SU-DHL-6 (cell line): ENCODE results near the gene TEX264.

ENCODE experiments used
- H2AFZ ChIP-seq: fragments of 200-600 bp; sonication (generic); 2 replicates; pipeline ENCODE4 v1.6.1; 2014; ENCODE audit warnings: low read depth, mild to moderate bottlenecking, moderate library complexity, mixed read lengths, antibody characterized with exemption, low read length; ENCODE audit not compliant: severe bottlenecking
- H3F3A ChIP-seq: fragments of 200-600 bp; shearing (Covaris generic); 2 replicates; pipeline ENCODE4 v1.6.0; 2016; ENCODE audit warnings: antibody characterized with exemption, mild to moderate bottlenecking; ENCODE audit not compliant: insufficient read depth
- H3K27ac ChIP-seq: fragments of 200-600 bp; sonication (generic); 2 replicates; pipeline ENCODE4 v1.5.1; 2016; ENCODE audit warnings: low read depth, mild to moderate bottlenecking, low read length, moderate library complexity, mixed read lengths
- H3K27me3 ChIP-seq: fragments of 200-600 bp; sonication (generic), shearing (Covaris generic); 2 replicates; pipeline ENCODE4 v1.6.0; 2014; ENCODE audit warnings: mild to moderate bottlenecking, low read length
- H3K36me3 ChIP-seq: fragments of 200-600 bp; sonication (generic); 2 replicates; pipeline ENCODE4 v1.6.1; 2014; ENCODE audit warnings: mild to moderate bottlenecking, low read length, mixed read lengths
- H3K4me2 ChIP-seq: fragments of 300-600, 200-600 bp; shearing (Covaris generic), sonication (generic); 2 replicates; pipeline ENCODE4 v1.6.0; 2014; ENCODE audit warnings: low read length, low read depth, mild to moderate bottlenecking; ENCODE audit not compliant: poor library complexity, severe bottlenecking
- H3K4me3 ChIP-seq: fragments of 200-600 bp; sonication (generic); 2 replicates; pipeline ENCODE4 v1.5.1; 2014; ENCODE audit warnings: antibody characterized with exemption, low read length, mild to moderate bottlenecking, mixed read lengths; ENCODE audit not compliant: insufficient read depth, poor library complexity, severe bottlenecking
- H3K79me2 ChIP-seq: fragments of 200-600 bp; sonication (generic); 2 replicates; pipeline ENCODE4 v1.6.1; 2014; ENCODE audit warnings: mild to moderate bottlenecking, low read length, moderate library complexity; ENCODE audit not compliant: insufficient read depth
- H3K9ac ChIP-seq: fragments of 200-600 bp; sonication (generic); 2 replicates; pipeline ENCODE4 v1.7.0; 2014; ENCODE audit warnings: mild to moderate bottlenecking, low read length
- H3K9me2 ChIP-seq: fragments of 200-600 bp; sonication (generic); replicated peaks from 2 replicates; pipeline ENCODE4 v1.6.1; 2014; ENCODE audit warnings: low read length; ENCODE audit not compliant: insufficient read depth
- H3K9me3 ChIP-seq: fragments of 200-600 bp; sonication (generic); 2 replicates; pipeline ENCODE4 v1.6.1; 2014; ENCODE audit warnings: low read length, mixed read lengths; ENCODE audit not compliant: insufficient read depth
- H4K20me1 ChIP-seq: fragments of 200-600 bp; sonication (generic); 2 replicates; pipeline ENCODE4 v1.6.1; 2014; ENCODE audit warnings: low read depth, mild to moderate bottlenecking, antibody characterized with exemption, low read length, moderate library complexity, mixed read lengths
- EZH2phosphoT487 ChIP-seq: fragments of 200-600 bp; sonication (generic), shearing (Covaris generic); conservative IDR thresholded peaks from 2 replicates; pipeline ENCODE4 v1.6.1; 2018; ENCODE audit warnings: mild to moderate bottlenecking, antibody characterized with exemption, low read length, moderate library complexity, mixed read lengths
- TF ChIP-seq, protein P1 (sequence below): fragments of 200-600 bp; sonication (generic); IDR thresholded peaks from one replicate; pipeline ENCODE4 v1.5.1; 2017; ENCODE audit warnings: antibody characterized with exemption, mild to moderate bottlenecking, low read length, moderate library complexity; ENCODE audit not compliant: insufficient read depth, poor library complexity, severe bottlenecking

TEX264 gene

DNA sequence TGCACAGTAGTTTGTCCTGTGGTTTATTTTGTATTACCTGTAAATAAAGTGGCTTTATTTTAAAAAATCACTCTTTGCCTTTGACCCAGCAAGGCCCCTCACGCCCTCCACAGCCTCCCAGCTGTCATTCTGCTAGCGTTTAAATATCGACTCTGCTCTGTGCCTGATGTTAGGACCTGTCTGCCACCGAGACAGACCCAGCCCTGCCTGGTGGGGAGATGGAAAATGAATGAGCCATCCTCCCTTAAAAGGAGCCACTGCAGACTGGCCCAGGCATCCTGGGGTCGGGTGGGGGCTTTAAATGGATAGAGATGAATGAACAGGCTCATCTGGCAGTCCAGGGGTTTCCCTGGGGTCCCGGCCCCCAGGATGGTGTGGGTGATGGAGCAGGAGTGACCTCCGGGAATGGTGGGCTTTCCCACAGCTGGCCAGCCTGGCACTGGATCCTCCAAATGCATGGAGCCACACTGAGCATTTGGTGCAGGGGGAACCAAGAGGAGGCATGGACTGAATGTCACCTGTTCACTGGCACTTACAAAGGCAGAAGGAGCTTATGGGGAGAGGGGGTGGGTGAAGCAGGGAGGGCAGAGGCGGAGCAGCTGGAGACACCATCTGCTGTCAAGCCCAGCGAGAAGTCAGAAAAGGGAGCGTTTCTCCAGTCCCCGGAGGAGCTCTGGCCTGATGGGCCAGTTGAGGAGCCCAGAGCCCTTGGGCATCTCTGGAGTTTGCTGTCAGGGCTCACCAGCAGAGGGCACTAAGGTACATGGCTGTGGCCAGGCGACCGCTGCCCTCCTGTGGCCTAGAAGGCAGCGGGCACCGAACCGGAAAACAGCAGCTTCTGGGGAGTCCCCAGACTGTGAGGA, 47.7 kb downstream of the TEX264 start:
- no peaks in the 10 kb centered on the region for H3K79me2 ChIP-seq
- no peaks in the 10 kb centered on the region for H4K20me1 ChIP-seq
- no peak overlapping the region for H3K4me2 ChIP-seq
- no peak overlapping the region for H3K9ac ChIP-seq
- H3K27ac ChIP-seq, result no peak overlapping the region
- no peaks in the 10 kb centered on the region for H3K36me3 ChIP-seq
- H3K27me3 ChIP-seq, result no peaks in the 10 kb centered on the region
- TF ChIP-seq EZH2phosphoT487, result no peak
- TF ChIP-seq, protein P1, sequence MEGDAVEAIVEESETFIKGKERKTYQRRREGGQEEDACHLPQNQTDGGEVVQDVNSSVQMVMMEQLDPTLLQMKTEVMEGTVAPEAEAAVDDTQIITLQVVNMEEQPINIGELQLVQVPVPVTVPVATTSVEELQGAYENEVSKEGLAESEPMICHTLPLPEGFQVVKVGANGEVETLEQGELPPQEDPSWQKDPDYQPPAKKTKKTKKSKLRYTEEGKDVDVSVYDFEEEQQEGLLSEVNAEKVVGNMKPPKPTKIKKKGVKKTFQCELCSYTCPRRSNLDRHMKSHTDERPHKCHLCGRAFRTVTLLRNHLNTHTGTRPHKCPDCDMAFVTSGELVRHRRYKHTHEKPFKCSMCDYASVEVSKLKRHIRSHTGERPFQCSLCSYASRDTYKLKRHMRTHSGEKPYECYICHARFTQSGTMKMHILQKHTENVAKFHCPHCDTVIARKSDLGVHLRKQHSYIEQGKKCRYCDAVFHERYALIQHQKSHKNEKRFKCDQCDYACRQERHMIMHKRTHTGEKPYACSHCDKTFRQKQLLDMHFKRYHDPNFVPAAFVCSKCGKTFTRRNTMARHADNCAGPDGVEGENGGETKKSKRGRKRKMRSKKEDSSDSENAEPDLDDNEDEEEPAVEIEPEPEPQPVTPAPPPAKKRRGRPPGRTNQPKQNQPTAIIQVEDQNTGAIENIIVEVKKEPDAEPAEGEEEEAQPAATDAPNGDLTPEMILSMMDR, result no peak
- H3K9me2 ChIP-seq, result no peaks in the 10 kb centered on the region
- no peaks in the 10 kb centered on the region for H3K9me3 ChIP-seq
- H3K4me3 ChIP-seq, result no peak overlapping the region
- H2AFZ ChIP-seq, result no peak overlapping the region
- H3F3A ChIP-seq, result no peaks in the 10 kb centered on the region

DNA sequence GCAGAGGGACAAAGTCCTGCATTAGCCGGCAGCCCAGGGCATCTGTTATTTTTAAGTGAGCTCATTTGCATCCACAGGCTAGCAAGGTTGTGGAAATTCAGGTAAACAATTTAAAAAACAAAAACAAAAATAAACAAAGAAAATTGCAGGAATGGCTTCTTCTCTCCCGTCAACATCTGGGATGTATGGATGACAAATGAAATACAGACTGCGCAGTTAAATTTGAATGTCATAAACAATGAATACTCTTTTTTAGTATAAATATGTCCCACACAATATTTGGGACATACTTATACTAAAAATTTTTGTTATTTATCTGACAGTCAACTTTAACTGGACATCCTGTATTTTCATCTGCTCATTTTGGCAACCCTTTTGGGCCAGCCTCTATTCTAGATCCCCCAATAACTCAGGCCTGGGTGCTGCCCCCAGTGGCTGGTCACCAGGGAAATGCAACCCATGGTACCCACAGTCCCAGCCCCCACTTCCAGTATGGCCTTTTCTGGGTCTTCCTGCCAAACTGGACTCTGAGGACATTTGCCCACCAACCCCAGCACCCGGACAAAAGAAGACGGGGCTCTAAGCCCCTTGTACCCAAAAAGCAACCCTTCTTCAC, 48.5 kb downstream of the TEX264 start:
- Histone ChIP-seq H3K9ac (no peak overlapping the region), H3K79me2 (no peaks in the 10 kb centered on the region), H3K4me2 (no peak overlapping the region), H3K27me3 (no peaks in the 10 kb centered on the region), H3K9me3 (no peaks in the 10 kb centered on the region), H3K27ac (no peak overlapping the region), H3F3A (no peaks in the 10 kb centered on the region), H3K9me2 (no peaks in the 10 kb centered on the region), H3K36me3 (no peaks in the 10 kb centered on the region), H3K4me3 (no peak overlapping the region), H2AFZ (no peak overlapping the region), H4K20me1 (no peaks in the 10 kb centered on the region)
- TF ChIP-seq EZH2phosphoT487, result no peak
- TF ChIP-seq, protein P1, result no peak

DNA sequence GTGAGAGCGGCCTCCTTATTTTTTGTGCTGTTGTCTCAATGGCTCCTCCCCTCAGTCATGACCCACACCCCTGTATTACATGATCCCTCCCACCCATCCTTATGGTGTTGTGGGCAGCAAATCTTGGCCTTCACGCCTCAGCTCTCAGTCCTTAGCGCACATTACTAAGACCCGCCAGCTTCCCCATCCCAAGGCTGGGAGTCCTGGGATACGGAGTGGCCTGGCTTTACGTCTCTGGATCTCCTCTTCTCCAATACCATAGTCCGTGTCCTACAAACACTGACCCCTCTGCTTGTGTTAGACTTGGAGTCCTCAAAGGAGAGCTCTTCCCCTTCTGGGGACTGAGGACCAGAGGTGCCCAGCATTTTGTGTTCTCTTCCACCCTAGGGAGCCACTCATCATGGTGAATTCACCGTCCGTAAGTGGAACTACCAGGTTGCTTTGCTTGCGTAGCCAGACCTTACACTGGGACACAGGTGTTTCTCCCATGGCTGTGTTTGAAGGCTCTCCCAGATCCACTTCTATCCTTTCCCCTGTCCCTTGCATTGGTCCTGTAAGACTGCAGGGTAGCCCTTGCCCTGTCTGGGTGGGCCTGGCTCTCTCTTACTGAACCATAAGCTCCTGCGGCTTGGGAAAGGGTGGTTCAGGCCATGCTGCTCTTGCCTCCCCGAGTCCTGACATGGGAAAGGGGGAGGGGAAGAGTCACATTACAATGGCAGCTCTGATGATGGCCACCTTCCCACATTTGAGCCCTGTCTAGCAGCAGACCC, 49.4 kb downstream of the TEX264 start:
- Histone ChIP-seq H2AFZ (no peak overlapping the region), H3K36me3 (no peaks in the 10 kb centered on the region), H3K9ac (no peak overlapping the region), H3K79me2 (no peaks in the 10 kb centered on the region), H3K4me3 (no peak overlapping the region), H3F3A (no peaks in the 10 kb centered on the region), H3K27ac (no peak overlapping the region), H3K27me3 (no peaks in the 10 kb centered on the region), H3K4me2 (no peak overlapping the region), H3K9me3 (no peaks in the 10 kb centered on the region), H4K20me1 (no peaks in the 10 kb centered on the region), H3K9me2 (no peaks in the 10 kb centered on the region)
- no peak for TF ChIP-seq EZH2phosphoT487
- TF ChIP-seq, protein P1, result no peak
